Transverse colon (tissue), 4 donors: ENCODE measurements around the gene ARFIP1. TPM values are rescaled to one million over a fixed set of nuclear protein-coding genes. Genes with fewer than 3 reads are reported as not detected.

Experiments
- DNase-seq: peaks from one replicate; pipeline ENCODE4 v3.0.0-alpha.2; 2019
- H3K27ac ChIP-seq, 4 donors: fragments of 200-600 bp; sonication (generic); 2 replicates each; pipeline ENCODE4 v1.5.1; 2016 to 2018; ENCODE audit warnings: inconsistent platforms in 4 of 4
- H3K27me3 ChIP-seq: fragments of 200-600 bp; sonication (generic); 2 replicates; pipeline ENCODE4 v1.5.1; 2017; ENCODE audit warnings: inconsistent platforms
- H3K36me3 ChIP-seq, 4 donors: fragments of 200-600 bp; sonication (generic); 2 replicates each; pipeline ENCODE4 v1.5.1; 2017 to 2019; ENCODE audit warnings: inconsistent platforms in 4 of 4
- H3K4me1 ChIP-seq, 4 donors: fragments of 200-600 bp; sonication (generic); 2 replicates each; pipeline ENCODE4 v1.5.1; 2017 to 2020; ENCODE audit warnings: inconsistent platforms in 4 of 4
- H3K4me3 ChIP-seq, 4 donors: fragments of 200-600 bp; sonication (generic); 1 replicate in 1 of 4; 2 replicates in 3 of 4; pipeline versions ENCODE4 v1.5.1 to v1.6.1; 2017 to 2019; ENCODE audit warnings: inconsistent platforms in 4 of 4
- H3K9me3 ChIP-seq, 2 donors: fragments of 200-600 bp; sonication (generic); 2 replicates each; pipeline ENCODE4 v1.5.1; 2017 to 2019; ENCODE audit warnings: inconsistent platforms in 2 of 2
- CTCF ChIP-seq, 5 experiments: fragments of 200-600 bp in 3 of 5; fragments of 450-650 bp in 2 of 5; sonication (generic) in 3 of 5; IDR thresholded peaks; 1 replicate in 2 of 5; 2 replicates in 3 of 5; pipeline ENCODE4 v1.5.1; 2016 to 2017; ENCODE audit warnings: antibody characterized with exemption in 5 of 5, inconsistent platforms in 3 of 5, mild to moderate bottlenecking in 2 of 5, moderate library complexity in 1 of 5
- EP300 ChIP-seq: sonication (generic); formaldehyde crosslinking; IDR thresholded peaks from one replicate; pipeline ENCODE4 v1.6.1; 2017; ENCODE audit warnings: antibody characterized with exemption, low read depth
- POLR2A ChIP-seq: fragments of 450-650 bp; IDR thresholded peaks from one replicate; pipeline ENCODE4 v1.6.1; 2016; ENCODE audit warnings: antibody characterized with exemption, mild to moderate bottlenecking, moderate library complexity
- POLR2AphosphoS5 ChIP-seq, 3 donors: sonication (generic); formaldehyde crosslinking; IDR thresholded peaks; one replicate each; pipeline ENCODE4 v1.6.1; 2016; ENCODE audit warnings: antibody characterized with exemption in 3 of 3
- WGBS, 2 donors: methylation state at CpG; one replicate each; pipeline ENCODE4 v1.1.5; 2018; ENCODE audit warnings: low coverage in 1 of 2; 5-methylcytosine and 5-hydroxymethylcytosine counted together
- in situ Hi-C, 4 donors: fragments of 200-750 bp; cut with MboI; loops; one replicate each; pipeline versions ENCODE4 v1.15.0 to v1.15.1; 2017; ENCODE audit warnings: low sequenced_read_pairs in 3 of 4, low pct_ligation_motif_present in 1 of 4, low pct_unique_long_range_greater_than_20kb in 1 of 4
- intact Hi-C: fragments of 100-400 bp; cut with DNase I; formaldehyde crosslinking; loops from one replicate; pipeline ENCODE4 v1.15.1; 2023; ENCODE audit warnings: low total_unique reads
- total RNA-seq, 4 donors: library from RNA; depleted of rRNA; stranded (reverse); fragments of >200 nt; gene quantifications; one replicate each; pipeline ENCODE4 v1.1.0, GENCODE V29; 2016

The ARFIP1 gene
- total RNA-seq, 4 donors from 2014 or later, result 35.0 to 115 (median 46.2) TPM

- Histone ChIP-seq H3K4me1 (no peaks in the 10 kb centered on the region), H3K27me3 (no peaks in the 10 kb centered on the region), H3K36me3 (peaks cover 0 to 30% (median 2%) of the 10 kb centered on the region in 4 donors), H3K9me3 (no peaks in the 10 kb centered on the region), H3K4me3 (no peak overlapping the region), H3K27ac (no peak overlapping the region)
- no peak for TF ChIP-seq POLR2A
- TF ChIP-seq CTCF (IDR thresholded peaks at IDR 0.05), result no peak
- no peak for TF ChIP-seq EP300
- TF ChIP-seq POLR2AphosphoS5 (IDR thresholded peaks at IDR 0.05), result no peak
- in situ Hi-C loops, result no loop called here
- 89 to 95% methylated on average over 1 of the region's 1 CpG for WGBS, 2 donors
- no peak for DNase-seq
- intact Hi-C loops, result no loop called here
Observed at GRCh38 chr4:152877868-152878267, 98.1 kb downstream of the ARFIP1 start.

GRCh38 chr4:152880263-152880662 is 100.5 kb downstream of the ARFIP1 start:
- no peaks in the 10 kb centered on the region for H3K9me3 ChIP-seq
- H3K27ac ChIP-seq, result no peak overlapping the region
- DNase-seq, result no peak
- intact Hi-C loops (no loop called here), in situ Hi-C loops (no loop called here)
- H3K36me3 ChIP-seq, result peaks cover 0 to 30% (median 4%) of the 10 kb centered on the region in 4 donors
- no peaks in the 10 kb centered on the region for H3K27me3 ChIP-seq
- TF ChIP-seq POLR2AphosphoS5 (IDR thresholded peaks at IDR 0.05), result no peak
- no peak for TF ChIP-seq POLR2A
- no peak for TF ChIP-seq EP300
- TF ChIP-seq CTCF (IDR thresholded peaks at IDR 0.05), result no peak
- WGBS, 2 donors, result 78 to 88% methylated on average over 1 to 2 of the region's 2 CpGs
- no peak overlapping the region for H3K4me3 ChIP-seq
- H3K4me1 ChIP-seq, result peaks cover 0 to 8% (median 4%) of the 10 kb centered on the region in 4 donors

- Histone ChIP-seq H3K27me3 (no peaks in the 10 kb centered on the region), H3K27ac (no peak overlapping the region), H3K4me3 (no peak overlapping the region), H3K4me1 (peaks cover 0 to 11% (median 4%) of the 10 kb centered on the region in 4 donors), H3K36me3 (peaks cover 0 to 14% (median 4%) of the 10 kb centered on the region in 4 donors), H3K9me3 (no peaks in the 10 kb centered on the region)
- in situ Hi-C loops (no loop called here), intact Hi-C loops (no loop called here)
- DNase-seq, result no peak
- WGBS, 2 donors, result 93 to 100% methylated on average over 1 of the region's 1 CpG
- TF ChIP-seq CTCF (IDR thresholded peaks at IDR 0.05) (no peak), POLR2A (no peak), POLR2AphosphoS5 (IDR thresholded peaks at IDR 0.05) (no peak), EP300 (no peak)
Observed at GRCh38 chr4:152881974-152882373, 102.2 kb downstream of the ARFIP1 start.

GRCh38 chr4:152885185-152885584 is 105.4 kb downstream of the ARFIP1 start:
- Histone ChIP-seq H3K4me1 (peaks cover 0 to 14% (median 4%) of the 10 kb centered on the region in 4 donors), H3K4me3 (no peak overlapping the region), H3K27me3 (no peaks in the 10 kb centered on the region), H3K9me3 (no peaks in the 10 kb centered on the region), H3K27ac (peak overlapping the region in 3 of 4 donors; percentile 30 to 64 (median 45)), H3K36me3 (peaks cover 0 to 20% (median 8%) of the 10 kb centered on the region in 4 donors)
- DNase-seq, result no peak
- in situ Hi-C loops (no loop called here), intact Hi-C loops (no loop called here)
- 36 to 59% methylated on average over 5 of the region's 5 CpGs for WGBS, 2 donors
- TF ChIP-seq POLR2A (peak; percentile 17), POLR2AphosphoS5 (IDR thresholded peaks at IDR 0.05) (no peak)

GRCh38 chr4:152886201-152886600 is 106.4 kb downstream of the ARFIP1 start:
- H3K4me1 ChIP-seq, result peaks cover 0 to 16% (median 4%) of the 10 kb centered on the region in 4 donors
- intact Hi-C loops, result no loop called here
- DNase-seq, result no peak
- WGBS, 2 donors, result 50 to 67% methylated on average over 1 of the region's 1 CpG
- TF ChIP-seq POLR2AphosphoS5 (IDR thresholded peaks at IDR 0.05), result no peak
- TF ChIP-seq POLR2A, result no peak
- TF ChIP-seq EP300, result no peak
- TF ChIP-seq CTCF (IDR thresholded peaks at IDR 0.05), result no peak
- H3K27ac ChIP-seq, result no peak overlapping the region
- H3K4me3 ChIP-seq, result no peak overlapping the region
- H3K9me3 ChIP-seq, result no peaks in the 10 kb centered on the region
- peaks cover 0 to 20% (median 8%) of the 10 kb centered on the region in 4 donors for H3K36me3 ChIP-seq
- in situ Hi-C loops, result no loop called here
- H3K27me3 ChIP-seq, result no peaks in the 10 kb centered on the region
